SK-N-SH (cell line): ENCODE measurements around the gene SEC16B. TPM values are rescaled to one million over a fixed set of nuclear protein-coding genes. Genes with fewer than 3 reads are reported as not detected.

Source experiments
- CTCF ChIA-PET: fragments of 300-600, 350-600 bp; formaldehyde crosslinking; extraction: SDS; loops from one replicate; lab custom pipeline; 2021; lab: Yijun Ruan, JAX
- POLR2A ChIA-PET: fragments of 350-600 bp; sonication (Branson Sonifier 250); formaldehyde crosslinking; extraction: SDS; loops from one replicate; lab custom pipeline; 2020; ENCODE audit warnings: antibody characterized with exemption, inconsistent platforms; lab: Yijun Ruan, JAX
- DNase-seq: peaks from one replicate; pipeline ENCODE4 v3.0.0; 2012
- H2AFZ ChIP-seq: fragments of 200-600 bp; sonication (generic); 2 replicates; pipeline ENCODE4 v1.8.1; 2016; ENCODE audit warnings: antibody characterized with exemption, mild to moderate bottlenecking, low read depth
- H3F3A ChIP-seq: fragments of 200-600 bp; sonication (generic); replicated peaks from 2 replicates; pipeline ENCODE3; 2016; ENCODE audit warnings: antibody characterized with exemption, mild to moderate bottlenecking; ENCODE audit not compliant: insufficient read depth
- H3K27ac ChIP-seq, 2 experiments: fragments of 200-500 bp in 1 of 2; fragments of 200-600 bp in 1 of 2; sonication (Bioruptor generic) in 1 of 2; sonication (generic), shearing (Covaris generic) in 1 of 2; 2 replicates each; pipeline versions ENCODE4 v1.5.1 to v1.6.1; 2014 to 2016; ENCODE audit warnings: low read depth in 2 of 2, inconsistent platforms in 1 of 2, low read length in 1 of 2, mild to moderate bottlenecking in 1 of 2, mixed read lengths in 1 of 2
- H3K27me3 ChIP-seq: fragments of 200-600 bp; sonication (generic), shearing (Covaris generic); 2 replicates; pipeline ENCODE4 v1.6.1; 2016; ENCODE audit warnings: mixed run types; ENCODE audit not compliant: insufficient read depth
- H3K36me3 ChIP-seq, 2 experiments: fragments of 200-500 bp in 1 of 2; fragments of 200-600 bp in 1 of 2; sonication (Bioruptor generic) in 1 of 2; sonication (generic) in 1 of 2; replicated peaks in 1 of 2; 2 replicates each; pipeline versions ENCODE3 to v1.5.1; 2014 to 2016; ENCODE audit warnings: low read length in 1 of 2, mild to moderate bottlenecking in 1 of 2; ENCODE audit not compliant: insufficient read depth in 2 of 2, control insufficient read depth in 1 of 2
- H3K4me1 ChIP-seq, 2 experiments: fragments of 200-500 bp in 1 of 2; fragments of 200-600 bp in 1 of 2; sonication (Bioruptor generic) in 1 of 2; sonication (generic), shearing (Covaris generic) in 1 of 2; 2 replicates each; pipeline versions ENCODE4 v1.5.1 to v1.6.1; 2014 to 2016; ENCODE audit warnings: low read depth in 1 of 2, low read length in 1 of 2, mixed run types in 1 of 2; ENCODE audit not compliant: insufficient read depth in 2 of 2, control insufficient read depth in 1 of 2
- H3K4me2 ChIP-seq: fragments of 200-600 bp; sonication (generic), shearing (Covaris generic); 2 replicates; pipeline ENCODE4 v1.6.1; 2017; ENCODE audit warnings: mixed run types
- H3K4me3 ChIP-seq, 2 experiments: fragments of 200-500 bp in 1 of 2; fragments of 200-600 bp in 1 of 2; sonication (Bioruptor generic) in 1 of 2; sonication (generic), shearing (Covaris generic) in 1 of 2; 2 replicates each; pipeline versions ENCODE4 v1.5.1 to v1.8.1; 2014 to 2016; ENCODE audit warnings: low read depth in 2 of 2, inconsistent platforms in 1 of 2, low read length in 1 of 2, mild to moderate bottlenecking in 1 of 2, mixed read lengths in 1 of 2, moderate library complexity in 1 of 2
- H3K79me2 ChIP-seq: fragments of 200-600 bp; sonication (generic); 2 replicates; pipeline ENCODE4 v1.8.1; 2017; ENCODE audit warnings: mild to moderate bottlenecking; ENCODE audit not compliant: insufficient read depth
- H3K9ac ChIP-seq: fragments of 200-600 bp; sonication (generic); 2 replicates; pipeline ENCODE4 v1.6.1; 2017; ENCODE audit warnings: mixed run types
- H3K9me2 ChIP-seq: fragments of 200-600 bp; sonication (generic); 2 replicates; pipeline ENCODE4 v1.6.1; 2017; ENCODE audit warnings: mixed run types
- H3K9me3 ChIP-seq: fragments of 200-600 bp; sonication (generic); 2 replicates; pipeline ENCODE4 v1.6.1; 2017; ENCODE audit warnings: mixed run types, mild to moderate bottlenecking, moderate library complexity
- H4K20me1 ChIP-seq: fragments of 200-600 bp; sonication (generic); 2 replicates; pipeline ENCODE4 v1.6.1; 2017; ENCODE audit warnings: mild to moderate bottlenecking, mixed run types; ENCODE audit not compliant: insufficient read depth
- CHD2 ChIP-seq: fragments of 150-350 bp; IDR thresholded peaks from 2 replicates; pipeline ENCODE4 v1.6.1; 2018; ENCODE audit warnings: low read length; ENCODE audit not compliant: partially characterized antibody
- EP300 ChIP-seq, 2 experiments: IDR thresholded peaks; 2 replicates each; pipeline versions ENCODE4 v1.4.0 to v1.6.1; 2012; ENCODE audit warnings: borderline replicate concordance in 1 of 2, low read depth in 1 of 2, low read length in 1 of 2
- FOSL2 ChIP-seq: IDR thresholded peaks from 2 replicates; pipeline ENCODE4 v1.4.0; 2012; ENCODE audit warnings: low read depth, mild to moderate bottlenecking, moderate library complexity, borderline replicate concordance
- JUND ChIP-seq: IDR thresholded peaks from 2 replicates; pipeline ENCODE4 v1.4.0; 2012
- RAD21 ChIP-seq: IDR thresholded peaks from 2 replicates; pipeline ENCODE4 v1.6.1; 2012; ENCODE audit warnings: mild to moderate bottlenecking, low read length
- RCOR1 ChIP-seq: fragments of 150-350 bp; IDR thresholded peaks from 2 replicates; pipeline ENCODE4 v1.6.1; 2017; ENCODE audit warnings: antibody characterized with exemption, low read length
- RFX5 ChIP-seq: IDR thresholded peaks from 2 replicates; pipeline ENCODE4 v1.6.1; 2012; ENCODE audit warnings: mild to moderate bottlenecking, improper control_type of control experiment, low read length
- RXRA ChIP-seq: IDR thresholded peaks from 2 replicates; pipeline ENCODE4 v1.4.0; 2012; ENCODE audit warnings: low read depth, mild to moderate bottlenecking, borderline replicate concordance
- SIN3A ChIP-seq: IDR thresholded peaks from 2 replicates; pipeline ENCODE4 v1.6.1; 2012; ENCODE audit warnings: low read depth, mild to moderate bottlenecking, low read length, moderate library complexity, borderline replicate concordance
- TAF1 ChIP-seq: IDR thresholded peaks from 2 replicates; pipeline ENCODE4 v1.6.1; 2012; ENCODE audit warnings: low read depth, mild to moderate bottlenecking, low read length, moderate library complexity, borderline replicate concordance
- TCF12 ChIP-seq: IDR thresholded peaks from 2 replicates; pipeline ENCODE4 v1.4.0; 2012
- USF2 ChIP-seq: fragments of 150-350 bp; IDR thresholded peaks from 2 replicates; pipeline ENCODE4 v1.6.1; 2017; ENCODE audit warnings: antibody characterized with exemption, low read length, low read depth, borderline replicate concordance
- ZBTB33 ChIP-seq: IDR thresholded peaks from 2 replicates; pipeline ENCODE4 v1.4.0; 2012; ENCODE audit warnings: low read depth, borderline replicate concordance
- WGBS: methylation state at CpG from one replicate; pipeline ENCODE4 v1.1.6; 2017; ENCODE audit warnings: low lambda C conversion rate; 5-methylcytosine and 5-hydroxymethylcytosine counted together
- polyA plus RNA-seq, 3 experiments: library from polyadenylated mRNA; depleted of rRNA; stranded (reverse); fragments of >200 nt; gene quantifications; 2 replicates each; pipeline ENCODE4 v1.2.3, GENCODE V29; 2012
- small RNA-seq, 7 experiments: library from RNA; depleted of rRNA; stranded (forward); fragments of <200 nt; gene quantifications; one replicate each; pipeline ENCODE3, GENCODE V24; 2012

Gene SEC16B
- polyA plus RNA-seq, 1 of the 3 experiments (the other 2 are of a cell fraction): 0.31 TPM

- Histone ChIP-seq H3K79me2 (no peaks in the 10 kb centered on the region), H3K9me2 (no peaks in the 10 kb centered on the region), H3K9me3 (no peaks in the 10 kb centered on the region), H3K4me2 (no peak overlapping the region), H2AFZ (no peak overlapping the region), H3K4me3 (no peak overlapping the region), H3K36me3 (no peaks in the 10 kb centered on the region), H3K9ac (no peak overlapping the region), H3K27me3 (no peaks in the 10 kb centered on the region), H3K27ac (no peak overlapping the region), H4K20me1 (no peaks in the 10 kb centered on the region), H3F3A (no peaks in the 10 kb centered on the region), H3K4me1 (no peaks in the 10 kb centered on the region)
- CTCF ChIA-PET: no interaction called here
- POLR2A ChIA-PET: no interaction called here
- WGBS: 43% methylated on average over 11 of the region's 11 CpGs
- TF ChIP-seq EP300 (IDR thresholded peaks at IDR 0.05; ENCODE audit: borderline replicate concordance in 1 of 2, low read depth in 1 of 2, low read length in 1 of 2): no peak
- no peak for TF ChIP-seq JUND
- no peak for TF ChIP-seq FOSL2
- no peak for TF ChIP-seq TAF1
- no peak for TF ChIP-seq RCOR1
- no peak for TF ChIP-seq CHD2
- TF ChIP-seq RAD21: no peak
- no peak for TF ChIP-seq RXRA
- no peak for TF ChIP-seq RFX5
- DNase-seq: no peak
These were observed 71.7 kb downstream of the SEC16B start for GRCh38 chr1:177897998-177898654.

DNA sequence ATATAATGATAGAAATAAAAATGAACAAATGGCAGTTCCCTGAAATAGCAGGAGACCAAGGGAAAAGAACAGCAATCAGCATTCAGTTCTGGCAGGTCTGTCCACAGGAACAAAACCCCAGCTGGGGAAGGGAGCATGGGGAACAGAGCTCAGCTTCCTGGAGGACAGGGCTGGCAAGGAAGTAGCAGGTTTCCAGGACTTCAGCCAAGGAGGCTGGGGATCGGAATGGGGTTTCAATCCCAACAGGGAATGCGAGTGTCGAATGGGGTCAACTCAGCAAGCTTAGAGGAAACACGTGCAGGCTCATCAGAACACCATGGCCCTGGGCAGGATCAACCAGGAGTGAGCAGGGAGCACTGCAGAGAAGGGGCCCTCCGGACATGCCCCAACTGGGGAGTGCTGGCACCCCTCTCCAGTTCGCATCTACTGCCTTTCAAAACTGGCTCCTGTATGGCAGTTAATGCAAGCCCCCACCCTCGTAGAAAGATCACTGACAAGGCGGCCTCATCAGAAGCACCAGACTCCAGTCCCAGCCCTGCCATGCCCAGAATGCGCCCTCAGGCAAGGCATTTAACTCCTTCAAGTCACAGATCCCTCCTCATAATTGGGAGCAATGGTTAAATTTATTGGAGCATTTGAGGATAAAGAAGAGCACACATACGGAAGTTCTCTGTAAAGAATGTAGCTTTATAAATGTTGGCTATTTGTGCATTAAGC is 72.4 kb downstream of the SEC16B start:
- ChIA-PET CTCF (interaction anchor here (0.6 kb wide), 1 partner anchor 9 kb away, joined by 3 read pairs; no protein-coding TSS in a partner anchor), POLR2A (no interaction called here)
- no peaks in the 10 kb centered on the region for H3K27me3 ChIP-seq
- no peak for TF ChIP-seq TAF1
- TF ChIP-seq TCF12: no peak
- no peak for TF ChIP-seq USF2
- no peak for TF ChIP-seq SIN3A
- TF ChIP-seq ZBTB33: no peak
- H3K9me3 ChIP-seq: no peaks in the 10 kb centered on the region
- no peaks in the 10 kb centered on the region for H3K4me1 ChIP-seq
- no peaks in the 10 kb centered on the region for H3K36me3 ChIP-seq
- no peaks in the 10 kb centered on the region for H4K20me1 ChIP-seq
- no peak overlapping the region for H3K27ac ChIP-seq
- 25% methylated on average over 10 of the region's 10 CpGs for WGBS
- no peaks in the 10 kb centered on the region for H3F3A ChIP-seq
- H3K79me2 ChIP-seq: no peaks in the 10 kb centered on the region
- H3K9ac ChIP-seq: no peak overlapping the region
- no peaks in the 10 kb centered on the region for H3K9me2 ChIP-seq
- peak; percentile 11 for DNase-seq
- no peak overlapping the region for H2AFZ ChIP-seq
- no peak overlapping the region for H3K4me2 ChIP-seq
- H3K4me3 ChIP-seq: no peak overlapping the region

Small RNA genes lying within 50 kb of the gene (small RNA-seq; reads per million reads assigned to genes)
- 0 reads per million in 7 experiments for gene AL359075.1

Other genes with a start within 250 kb of the SEC16B start
- gene RASAL2, start 124.0 kb upstream of the SEC16B start, polyA plus RNA-seq (2012; rRNA removed): 6.9 and 10.0 TPM in 2 replicates